Ishikawa (cell line): ENCODE measurements around the gene NRXN3.

Experiments
- CEBPB ChIP-seq: IDR thresholded peaks from 2 replicates; pipeline ENCODE4 v1.6.1; 2012
- EGR1 ChIP-seq: IDR thresholded peaks from 2 replicates; pipeline ENCODE4 v1.6.1; 2012
- EP300 ChIP-seq: IDR thresholded peaks from 2 replicates; pipeline ENCODE4 v1.6.1; 2012; ENCODE audit warnings: borderline replicate concordance
- MAX ChIP-seq: IDR thresholded peaks from 2 replicates; pipeline ENCODE4 v1.6.1; 2012
- TAF1 ChIP-seq: IDR thresholded peaks from 2 replicates; pipeline ENCODE4 v1.6.1; 2012; ENCODE audit warnings: low read depth, mild to moderate bottlenecking
- USF1 ChIP-seq: IDR thresholded peaks from 2 replicates; pipeline ENCODE4 v1.6.1; 2012
- YY1 ChIP-seq: IDR thresholded peaks from 2 replicates; pipeline ENCODE4 v1.6.1; 2012; ENCODE audit warnings: low read depth

DNA sequence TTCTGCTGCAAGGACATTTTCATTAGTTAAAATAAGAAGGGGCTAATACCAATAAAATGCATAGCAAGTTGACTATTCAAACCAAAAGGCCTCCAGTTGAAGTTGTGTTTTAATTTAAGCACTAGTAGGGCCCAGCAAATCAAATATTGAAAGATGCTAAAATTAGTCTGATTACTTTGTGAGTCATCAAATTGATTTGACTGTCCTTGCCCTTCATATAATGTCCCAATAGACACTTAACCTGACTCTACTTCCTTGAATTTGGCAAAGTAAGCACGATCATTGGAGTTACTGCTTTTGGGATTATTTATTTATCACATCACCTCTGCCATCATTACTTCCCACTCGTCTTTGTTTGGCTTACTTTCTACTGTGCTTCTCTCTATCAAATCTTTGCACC is 1242.6 kb downstream of the NRXN3 start:
- no peak for TF ChIP-seq USF1
- no peak for TF ChIP-seq YY1
- TF ChIP-seq EGR1: no peak
- no peak for TF ChIP-seq TAF1
- no peak for TF ChIP-seq CEBPB
- no peak for TF ChIP-seq MAX
- TF ChIP-seq EP300: no peak
